GM20000 (cell line): ENCODE results near the gene LRMDA.

Experiments
- DNase-seq: peaks from one replicate; pipeline ENCODE4 v3.0.0; 2012; ENCODE audit warnings: low spot score
- TF ChIP-seq, protein P1 (sequence below): IDR thresholded peaks from 2 replicates; pipeline ENCODE4 v1.5.1; 2012; ENCODE audit warnings: mild to moderate bottlenecking, control low read depth; ENCODE audit errors: extremely low read depth, missing control alignments

Gene LRMDA

DNA sequence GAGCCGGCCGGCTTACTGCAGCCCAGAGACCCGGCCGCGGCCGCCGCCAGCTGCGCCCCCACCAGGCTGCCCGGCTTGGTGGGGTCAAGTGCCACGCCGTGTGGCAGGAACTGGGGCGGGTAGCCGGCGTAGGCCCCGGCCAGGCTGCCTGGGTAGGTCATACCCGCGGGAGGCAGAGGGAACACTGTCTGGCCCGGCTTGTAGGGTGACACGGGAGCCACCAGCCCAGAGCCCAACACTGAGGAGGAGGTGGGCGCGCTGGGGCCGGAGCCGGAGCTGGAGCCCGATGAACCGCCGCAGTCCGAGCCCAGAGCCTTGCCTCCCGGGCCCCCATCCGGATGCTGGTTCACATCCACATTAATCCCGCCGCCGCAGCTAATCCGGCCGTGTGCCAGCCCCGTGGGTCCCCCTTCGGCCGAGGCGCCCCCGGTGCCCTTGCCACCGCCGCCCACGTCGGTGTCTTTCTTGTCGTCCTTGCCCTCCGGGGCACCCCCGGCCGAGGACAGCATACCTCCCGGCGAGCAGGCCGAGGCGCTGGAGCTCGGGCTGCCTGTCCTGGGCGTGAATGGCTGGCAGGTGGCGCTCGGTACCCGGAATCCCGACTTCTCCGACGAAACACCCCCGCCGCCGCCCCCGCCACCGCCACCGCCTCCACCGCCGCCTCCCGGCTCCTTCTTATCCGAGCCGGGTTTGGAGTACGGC, 31.8 kb upstream of the LRMDA start:
- DNase-seq: peak; percentile 88
- TF ChIP-seq, protein P1, sequence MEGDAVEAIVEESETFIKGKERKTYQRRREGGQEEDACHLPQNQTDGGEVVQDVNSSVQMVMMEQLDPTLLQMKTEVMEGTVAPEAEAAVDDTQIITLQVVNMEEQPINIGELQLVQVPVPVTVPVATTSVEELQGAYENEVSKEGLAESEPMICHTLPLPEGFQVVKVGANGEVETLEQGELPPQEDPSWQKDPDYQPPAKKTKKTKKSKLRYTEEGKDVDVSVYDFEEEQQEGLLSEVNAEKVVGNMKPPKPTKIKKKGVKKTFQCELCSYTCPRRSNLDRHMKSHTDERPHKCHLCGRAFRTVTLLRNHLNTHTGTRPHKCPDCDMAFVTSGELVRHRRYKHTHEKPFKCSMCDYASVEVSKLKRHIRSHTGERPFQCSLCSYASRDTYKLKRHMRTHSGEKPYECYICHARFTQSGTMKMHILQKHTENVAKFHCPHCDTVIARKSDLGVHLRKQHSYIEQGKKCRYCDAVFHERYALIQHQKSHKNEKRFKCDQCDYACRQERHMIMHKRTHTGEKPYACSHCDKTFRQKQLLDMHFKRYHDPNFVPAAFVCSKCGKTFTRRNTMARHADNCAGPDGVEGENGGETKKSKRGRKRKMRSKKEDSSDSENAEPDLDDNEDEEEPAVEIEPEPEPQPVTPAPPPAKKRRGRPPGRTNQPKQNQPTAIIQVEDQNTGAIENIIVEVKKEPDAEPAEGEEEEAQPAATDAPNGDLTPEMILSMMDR: peak; percentile 50

GRCh38 chr10:75400163-75400770, 31.2 kb upstream of the LRMDA start:
- DNase-seq: peak; percentile 61
- TF ChIP-seq, protein P1: no peak

GRCh38 chr10:75400771-75401568, 30.5 kb upstream of the LRMDA start:
- TF ChIP-seq, protein P1: no peak
- peak; percentile 57 for DNase-seq

- peak; percentile 84 for DNase-seq
- TF ChIP-seq, protein P1: no peak
Observed at GRCh38 chr10:75401569-75402485, 29.6 kb upstream of the LRMDA start, which contains the start of gene ZNF503. TSS of gene ZNF503 (minus strand) at chr10:75401764. CDS start at chr10:75401419, 345 bp downstream.

DNA sequence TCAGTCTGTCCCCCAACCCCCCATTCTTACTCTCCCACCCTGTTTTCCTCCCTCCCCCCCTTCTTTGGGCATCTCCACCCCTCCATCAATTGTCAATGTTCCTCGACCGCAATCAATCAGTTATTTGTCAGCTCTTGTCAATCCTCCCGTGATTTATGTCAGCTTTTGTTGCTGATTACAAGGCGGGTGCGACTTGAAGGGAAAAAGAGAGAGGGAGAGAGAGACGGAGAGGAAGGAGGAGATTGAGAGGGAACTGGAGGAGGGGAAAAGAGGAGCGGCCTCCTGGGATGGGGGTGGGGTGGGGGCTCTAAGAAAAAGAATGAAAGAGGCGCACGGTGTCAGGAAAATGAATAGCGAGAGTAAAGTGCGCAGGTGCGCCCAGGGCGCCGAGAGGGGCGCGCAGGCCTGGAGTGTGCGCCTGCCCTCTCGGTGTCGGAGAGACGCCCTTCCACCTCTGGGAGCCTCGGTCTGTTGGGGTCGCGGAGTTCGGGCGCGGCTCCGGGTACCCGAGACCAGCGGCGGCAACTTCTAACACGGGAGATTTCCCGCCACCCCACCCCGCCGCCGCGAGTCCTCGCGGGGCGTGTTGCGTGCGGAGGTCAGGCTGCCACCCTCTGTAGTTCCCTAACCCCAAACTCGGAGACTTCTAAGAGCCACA, 28.8 kb upstream of the LRMDA start:
- DNase-seq: no peak
- TF ChIP-seq, protein P1: no peak

- DNase-seq: peak; percentile 51
- TF ChIP-seq, protein P1: no peak
Observed at GRCh38 chr10:75403144-75403938, 28.1 kb upstream of the LRMDA start.
